H1 (cell line): ENCODE measurements around the gene PECR. TPM values are rescaled to one million over a fixed set of nuclear protein-coding genes. Genes with fewer than 3 reads are reported as not detected.

Experiments
- CTCF ChIA-PET: fragments of 300-600 bp; sonication (Branson Sonifier 250); formaldehyde crosslinking; loops from one replicate; lab custom pipeline; 2021; ENCODE audit not compliant: partially characterized antibody; lab: Charles Lee
- POLR2A ChIA-PET: fragments of 300-600 bp; sonication (Branson Sonifier 250); formaldehyde crosslinking; loops from one replicate; lab custom pipeline; 2021; ENCODE audit warnings: inconsistent platforms; ENCODE audit not compliant: partially characterized antibody; lab: Charles Lee
- DNase-seq, 2 experiments: peaks; one replicate each; pipeline versions ENCODE4 v3.0.0 to v3.0.0-alpha.2; 2010 to 2022; ENCODE audit warnings: low spot score in 2 of 2, low read depth in 1 of 2, mixed read lengths in 1 of 2
- FAIRE-seq: peaks from 2 replicates; lab custom pipeline; 2011; peaks lifted over from hg19 to GRCh38; lab: Jason Lieb, UNC
- H2AFZ ChIP-seq: 2 replicates; pipeline ENCODE4 v1.8.1; 2012; ENCODE audit warnings: low read length, inconsistent platforms
- H2AK5ac ChIP-seq: 2 replicates; pipeline ENCODE4 v1.6.1; 2013; ENCODE audit warnings: low read depth, low read length
- H2BK120ac ChIP-seq: replicated peaks from 2 replicates; pipeline ENCODE3; 2013; ENCODE audit warnings: low read depth, low read length, inconsistent platforms
- H2BK12ac ChIP-seq: 2 replicates; pipeline ENCODE4 v1.6.1; 2013; ENCODE audit warnings: low read depth, low read length
- H2BK15ac ChIP-seq: 2 replicates; pipeline ENCODE4 v1.6.1; 2013; ENCODE audit warnings: low read length
- H2BK20ac ChIP-seq: 2 replicates; pipeline ENCODE4 v1.6.1; 2013; ENCODE audit warnings: low read length
- H2BK5ac ChIP-seq: 2 replicates; pipeline ENCODE4 v1.6.1; 2013; ENCODE audit warnings: low read depth, low read length
- H3K14ac ChIP-seq: 2 replicates; pipeline ENCODE4 v1.6.1; 2013; ENCODE audit warnings: inconsistent platforms; ENCODE audit not compliant: insufficient read length
- H3K18ac ChIP-seq: 2 replicates; pipeline ENCODE4 v1.6.1; 2013; ENCODE audit warnings: low read length; ENCODE audit errors: extremely low read depth
- H3K23ac ChIP-seq: 2 replicates; pipeline ENCODE4 v1.6.1; 2013; ENCODE audit warnings: inconsistent platforms; ENCODE audit not compliant: insufficient read length
- H3K23me2 ChIP-seq: 2 replicates; pipeline ENCODE4 v1.6.1; 2013; ENCODE audit warnings: low read depth, low read length
- H3K27ac ChIP-seq: 2 replicates; pipeline ENCODE4 v1.6.1; 2011; ENCODE audit warnings: low read depth, low read length, inconsistent platforms
- H3K27me3 ChIP-seq, 4 experiments: replicated peaks in 1 of 4; 1 replicate in 1 of 4; 2 replicates in 3 of 4; pipeline versions ENCODE4 v1.6.1 to v1.8.1; 2011 to 2013; ENCODE audit warnings: low read length in 3 of 4, mild to moderate bottlenecking in 3 of 4, inconsistent platforms in 2 of 4, mixed read lengths in 2 of 4, moderate library complexity in 1 of 4; ENCODE audit not compliant: control insufficient read depth in 3 of 4, insufficient read depth in 3 of 4; ENCODE audit errors: extremely low read depth in 1 of 4
- H3K36me3 ChIP-seq, 4 experiments: 2 replicates each; pipeline versions ENCODE4 v1.6.1 to v1.8.1; 2011 to 2013; ENCODE audit warnings: mild to moderate bottlenecking in 4 of 4, low read length in 3 of 4, moderate library complexity in 2 of 4, control low read depth in 1 of 4, inconsistent platforms in 1 of 4; ENCODE audit not compliant: insufficient read depth in 4 of 4, control insufficient read depth in 2 of 4
- H3K4ac ChIP-seq: replicated peaks from 2 replicates; pipeline ENCODE3; 2013; ENCODE audit warnings: low read length, low read depth, mixed read lengths, inconsistent platforms; ENCODE audit not compliant: insufficient read length
- H3K4me1 ChIP-seq, 4 experiments: replicated peaks in 1 of 4; 1 replicate in 1 of 4; 2 replicates in 3 of 4; pipeline versions ENCODE4 v1.6.1 to v1.8.1; 2011 to 2013; ENCODE audit warnings: low read length in 3 of 4, inconsistent platforms in 2 of 4, mixed read lengths in 1 of 4; ENCODE audit not compliant: insufficient read depth in 4 of 4, control insufficient read depth in 3 of 4
- H3K4me2 ChIP-seq, 2 experiments: 2 replicates each; pipeline versions ENCODE4 v1.6.1 to v1.8.1; 2011 to 2013; ENCODE audit warnings: low read depth in 2 of 2, low read length in 2 of 2, control low read depth in 1 of 2, inconsistent platforms in 1 of 2, mild to moderate bottlenecking in 1 of 2; ENCODE audit not compliant: insufficient read depth in 1 of 2
- H3K4me3 ChIP-seq, 4 experiments: fragments of 200-600, 300-600 bp in 1 of 4; sonication (generic), shearing (Covaris generic), sonication (Bioruptor Twin) in 1 of 4; 2 replicates each; pipeline versions ENCODE4 v1.5.1 to v1.8.1; 2011 to 2016; ENCODE audit warnings: low read length in 4 of 4, low read depth in 3 of 4, control low read depth in 2 of 4, inconsistent platforms in 2 of 4, mild to moderate bottlenecking in 2 of 4, mixed read lengths in 1 of 4, moderate library complexity in 1 of 4; ENCODE audit not compliant: insufficient read depth in 2 of 4; ENCODE audit errors: extremely low read depth in 1 of 4
- H3K56ac ChIP-seq: replicated peaks from 2 replicates; pipeline ENCODE3; 2013; ENCODE audit warnings: low read depth, mild to moderate bottlenecking, mixed read lengths, low read length, inconsistent platforms; ENCODE audit not compliant: insufficient read length
- H3K79me1 ChIP-seq: 2 replicates; pipeline ENCODE4 v1.6.1; 2013; ENCODE audit warnings: low read depth, low read length, control low read depth
- H3K79me2 ChIP-seq, 2 experiments: 2 replicates each; pipeline versions ENCODE4 v1.6.1 to v1.8.1; 2012 to 2013; ENCODE audit warnings: low read length in 2 of 2, mild to moderate bottlenecking in 2 of 2, inconsistent platforms in 1 of 2; ENCODE audit not compliant: insufficient read depth in 2 of 2, control insufficient read depth in 1 of 2
- H3K9ac ChIP-seq, 4 experiments: replicated peaks in 1 of 4; 1 replicate in 1 of 4; 2 replicates in 3 of 4; pipeline versions ENCODE4 v1.6.1 to v1.8.1; 2011 to 2013; ENCODE audit warnings: low read depth in 3 of 4, low read length in 3 of 4, control low read depth in 2 of 4, mild to moderate bottlenecking in 2 of 4, moderate library complexity in 2 of 4, inconsistent platforms in 1 of 4; ENCODE audit errors: extremely low read depth in 1 of 4
- H3K9me3 ChIP-seq, 2 experiments: 2 replicates each; pipeline versions ENCODE4 v1.6.1 to v1.8.1; 2012 to 2013; ENCODE audit warnings: mild to moderate bottlenecking in 2 of 2, moderate library complexity in 2 of 2, control low read depth in 1 of 2, inconsistent platforms in 1 of 2, low read depth in 1 of 2, low read length in 1 of 2, mixed read lengths in 1 of 2; ENCODE audit not compliant: insufficient read depth in 2 of 2
- H4K20me1 ChIP-seq, 2 experiments: replicated peaks in 1 of 2; 2 replicates each; pipeline versions ENCODE3 to v1.8.1; 2011 to 2013; ENCODE audit warnings: inconsistent platforms in 2 of 2, low read length in 2 of 2, mild to moderate bottlenecking in 1 of 2; ENCODE audit not compliant: insufficient read depth in 2 of 2, control insufficient read depth in 1 of 2
- H4K5ac ChIP-seq: 2 replicates; pipeline ENCODE4 v1.6.1; 2013; ENCODE audit warnings: low read length, low read depth, mixed read lengths, inconsistent platforms; ENCODE audit not compliant: insufficient read length
- H4K8ac ChIP-seq: 2 replicates; pipeline ENCODE4 v1.8.0; 2013; ENCODE audit warnings: mild to moderate bottlenecking, moderate library complexity, low read length, inconsistent platforms; ENCODE audit not compliant: insufficient read depth; ENCODE audit errors: extremely low read depth
- H4K91ac ChIP-seq: replicated peaks from 2 replicates; pipeline ENCODE3; 2013; ENCODE audit warnings: low read length, mixed read lengths, inconsistent platforms; ENCODE audit not compliant: insufficient read length
- CHD2 ChIP-seq: IDR thresholded peaks from 2 replicates; pipeline ENCODE4 v1.6.1; 2012; ENCODE audit warnings: low read length, improper control_type of control experiment
- CTBP2 ChIP-seq: IDR thresholded peaks from 2 replicates; pipeline ENCODE4 v1.7.0; 2011; ENCODE audit warnings: borderline replicate concordance, mild to moderate bottlenecking, moderate library complexity, mixed read lengths, low read length; ENCODE audit not compliant: insufficient read depth, insufficient read length
- FOSL1 ChIP-seq: IDR thresholded peaks from 2 replicates; pipeline ENCODE4 v1.6.1; 2011; ENCODE audit warnings: mild to moderate bottlenecking, low read depth, low read length, moderate library complexity; ENCODE audit not compliant: insufficient read depth
- KDM4A ChIP-seq: IDR thresholded peaks from one replicate; pipeline ENCODE4 v1.7.1; 2012; ENCODE audit warnings: low read depth, mild to moderate bottlenecking, moderate library complexity, low read length, inconsistent platforms; ENCODE audit not compliant: severe bottlenecking
- MAFK ChIP-seq: IDR thresholded peaks from 2 replicates; pipeline ENCODE4 v1.6.1; 2012; ENCODE audit warnings: low read depth, mild to moderate bottlenecking, improper control_type of control experiment, low read length
- POU5F1 ChIP-seq: IDR thresholded peaks from 2 replicates; pipeline ENCODE4 v1.6.1; 2011; ENCODE audit warnings: low read depth, mild to moderate bottlenecking, low read length, moderate library complexity
- RAD21 ChIP-seq, 2 experiments: IDR thresholded peaks in 1 of 2; conservative IDR thresholded peaks in 1 of 2; 2 replicates each; pipeline ENCODE4 v1.6.1; 2011; ENCODE audit warnings: low read depth in 2 of 2, low read length in 2 of 2, improper control_type of control experiment in 1 of 2, inconsistent platforms in 1 of 2, mild to moderate bottlenecking in 1 of 2, moderate library complexity in 1 of 2
- TAF1 ChIP-seq: IDR thresholded peaks from 2 replicates; pipeline ENCODE4 v1.6.1; 2011; ENCODE audit warnings: mild to moderate bottlenecking, low read depth, low read length
- TAF7 ChIP-seq: optimal IDR thresholded peaks from 2 replicates; pipeline ENCODE3; 2011; ENCODE audit warnings: low read depth, mild to moderate bottlenecking, inconsistent platforms, low read length, moderate library complexity, borderline replicate concordance
- WGBS, 2 experiments: shearing (Covaris generic) in 1 of 2; methylation state at CpG; one replicate each; pipeline versions ENCODE4 v1.1.6 to v1.1.7; 2013 to 2015; ENCODE audit warnings: low lambda C conversion rate in 2 of 2, mixed read lengths in 2 of 2, inconsistent platforms in 1 of 2, low coverage in 1 of 2, missing lambda C conversion rate in 1 of 2; ENCODE audit not compliant: insufficient replicate concordance in 2 of 2, insufficient coverage in 1 of 2, insufficient read length in 1 of 2; ENCODE audit errors: extremely low coverage in 1 of 2, missing lambda C conversion rate in 1 of 2; 5-methylcytosine and 5-hydroxymethylcytosine counted together
- polyA plus RNA-seq, 7 experiments: library from polyadenylated mRNA; depleted of rRNA in 3 of 7; stranded (reverse) in 5 of 7; unstranded in 2 of 7; fragments of >200 nt in 5 of 7; fragments of 200-250 nt in 2 of 7; gene quantifications; 1 replicate in 5 of 7; 2 replicates in 1 of 7; 4 replicates in 1 of 7; pipeline versions ENCODE4 v1.2.1 to v1.2.3, GENCODE V29; 2011 to 2013; ENCODE audit warnings: missing spikeins in 2 of 7, mixed read lengths in 2 of 7
- total RNA-seq: library from RNA; stranded (reverse); fragmentation: NEBNext Ultra II Directional; extraction: Animal tissue kit (Norgen Biotek cat#: 25700); gene quantifications from 2 replicates; pipeline ENCODE4 v1.2.1, GENCODE V29; 2021
- TF ChIP-seq, protein P1 (sequence below): IDR thresholded peaks from 2 replicates; pipeline ENCODE4 v1.6.1; 2012; ENCODE audit warnings: inconsistent platforms

PECR gene
- total and polyA plus RNA-seq, 2 of the 8 experiments (the other 6 are each of a cell fraction or from before 2014, with no cell fraction given), result 15.9 to 19.2 TPM

DNA sequence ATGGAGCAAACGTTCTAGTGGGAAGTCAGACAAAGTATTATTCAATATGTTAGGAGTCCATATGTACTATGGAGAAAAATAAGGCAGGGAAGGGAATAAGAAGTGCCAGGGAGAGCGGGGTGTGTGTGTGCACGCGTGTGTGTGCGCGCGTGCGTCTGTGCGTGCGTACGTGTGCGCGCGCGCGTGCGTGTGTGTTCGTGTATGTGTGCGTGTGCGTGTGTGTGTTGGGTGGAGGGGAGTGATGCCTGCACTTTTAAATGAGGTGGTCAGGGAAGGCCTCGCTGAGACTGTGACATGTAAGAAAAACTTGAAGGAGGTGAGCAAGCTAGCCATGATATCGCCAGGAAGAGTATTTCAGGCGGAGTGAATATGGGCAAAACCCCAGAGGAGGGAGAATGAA lies 66.6 kb downstream of the PECR start:
- no peak overlapping the region for H2AFZ ChIP-seq
- H3K4me3 ChIP-seq, result no peak overlapping the region
- no peak overlapping the region for H4K5ac ChIP-seq
- no peak overlapping the region for H3K18ac ChIP-seq
- no peak overlapping the region for H3K56ac ChIP-seq
- no peaks in the 10 kb centered on the region for H4K20me1 ChIP-seq
- POLR2A ChIA-PET, result no interaction called here
- H2BK20ac ChIP-seq, result no peak overlapping the region
- H3K14ac ChIP-seq, result no peak overlapping the region
- no peak overlapping the region for H4K8ac ChIP-seq
- peaks cover 0 to 25% of the 10 kb centered on the region in 2 experiments; a peak in 3 of 4 replicates for H3K79me2 ChIP-seq
- H2BK5ac ChIP-seq, result no peak overlapping the region
- no peak overlapping the region for H3K27ac ChIP-seq
- no peaks in the 10 kb centered on the region for H3K27me3 ChIP-seq
- no peak for FAIRE-seq
- no peak overlapping the region for H3K4ac ChIP-seq
- H4K91ac ChIP-seq, result no peak overlapping the region
- H2BK12ac ChIP-seq, result no peak overlapping the region
- WGBS, 2 experiments, result 96% methylated on average over 23 of the region's 23 CpGs; no CpG with 5 or more reads in 1 of the 2 experiments
- no peak overlapping the region for H3K23ac ChIP-seq
- peaks cover 0 to 3% (median under 1%) of the 10 kb centered on the region in 4 experiments; a peak in 3 of 7 replicates for H3K4me1 ChIP-seq
- no peaks in the 10 kb centered on the region for H3K9me3 ChIP-seq
- CTCF ChIA-PET, result interaction anchor here (0.8 to 12.0 kb wide), 2 partner anchors 9 to 21 kb away, joined by 3 to 165 read pairs; no protein-coding TSS in a partner anchor
- TF ChIP-seq FOSL1, result no peak
- no peak for TF ChIP-seq TAF7
- no peak for TF ChIP-seq MAFK
- TF ChIP-seq CTBP2, result no peak
- no peak for TF ChIP-seq POU5F1
- no peak for TF ChIP-seq CHD2
- TF ChIP-seq, protein P1, sequence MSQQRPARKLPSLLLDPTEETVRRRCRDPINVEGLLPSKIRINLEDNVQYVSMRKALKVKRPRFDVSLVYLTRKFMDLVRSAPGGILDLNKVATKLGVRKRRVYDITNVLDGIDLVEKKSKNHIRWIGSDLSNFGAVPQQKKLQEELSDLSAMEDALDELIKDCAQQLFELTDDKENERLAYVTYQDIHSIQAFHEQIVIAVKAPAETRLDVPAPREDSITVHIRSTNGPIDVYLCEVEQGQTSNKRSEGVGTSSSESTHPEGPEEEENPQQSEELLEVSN, result no peak
- no peak for TF ChIP-seq KDM4A
- TF ChIP-seq TAF1, result no peak
- TF ChIP-seq RAD21 (IDR thresholded peaks at IDR 0.05 in 1 of 2, conservative IDR thresholded peaks at IDR 0.05 in 1 of 2; ENCODE audit: low read depth in 2 of 2, low read length in 2 of 2), result no peak
- no peak overlapping the region; a peak in 1 of 7 replicates for H3K9ac ChIP-seq
- no peaks in the 10 kb centered on the region for H3K79me1 ChIP-seq
- H2BK15ac ChIP-seq, result no peak overlapping the region
- H3K36me3 ChIP-seq, result no peaks in the 10 kb centered on the region
- no peak overlapping the region for H3K4me2 ChIP-seq
- H2AK5ac ChIP-seq, result no peak overlapping the region
- no peak overlapping the region for H2BK120ac ChIP-seq
- DNase-seq, result no peak
- H3K23me2 ChIP-seq, result peaks cover 2% of the 10 kb centered on the region; the same call in 1 of the 2 replicates
